GM21786 (cell line): ENCODE data around the gene CACNA1F.

Source experiments
- ATAC-seq: cut with Tn5 transposase; IDR thresholded peaks from one replicate; pipeline ENCODE4 v1.9.1; 2021; ENCODE audit not compliant: unreplicated experiment

The CACNA1F gene

GRCh38 chrX:49199906-49200771 is 33.0 kb downstream of the CACNA1F start, which contains the start of gene SYP:
TSS of gene SYP (minus strand) at chrX:49200193. CDS start at chrX:49200186, 7 bp downstream.
- ATAC-seq, result peak; percentile 94

GRCh38 chrX:49199315-49199595 is 33.9 kb downstream of the CACNA1F start:
- ATAC-seq, result no peak

- no peak for ATAC-seq
These were observed 34.4 kb downstream of the CACNA1F start for GRCh38 chrX:49198540-49199314.

- no peak for ATAC-seq
These were observed 35.5 kb downstream of the CACNA1F start for GRCh38 chrX:49197543-49198087.

GRCh38 chrX:49193542-49193964 is 39.6 kb downstream of the CACNA1F start:
- ATAC-seq, result no peak

GRCh38 chrX:49192722-49193328 is 40.3 kb downstream of the CACNA1F start:
- ATAC-seq, result no peak

- no peak for ATAC-seq
These were observed 41.5 kb downstream of the CACNA1F start for GRCh38 chrX:49191574-49192011.

- peak; percentile 87 for ATAC-seq
These were observed 42.1 kb downstream of the CACNA1F start for GRCh38 chrX:49190821-49191573.

- no peak for ATAC-seq
These were observed 43.5 kb downstream of the CACNA1F start for GRCh38 chrX:49189606-49190005.

GRCh38 chrX:49188468-49189076 is 44.6 kb downstream of the CACNA1F start:
- ATAC-seq, result no peak

- ATAC-seq, result no peak
These were observed 45.6 kb downstream of the CACNA1F start for GRCh38 chrX:49187526-49187925.

- no peak for ATAC-seq
These were observed 46.1 kb downstream of the CACNA1F start for GRCh38 chrX:49187028-49187394.

GRCh38 chrX:49186125-49187027 is 46.8 kb downstream of the CACNA1F start, which contains the start of gene PRICKLE3:
TSS of gene PRICKLE3 (minus strand) at chrX:49186373. CDS start at chrX:49186297, 76 bp downstream.
- ATAC-seq, result no peak

- no peak for ATAC-seq
These were observed 48.6 kb downstream of the CACNA1F start for GRCh38 chrX:49184294-49185281.

GRCh38 chrX:49183701-49184281 is 49.3 kb downstream of the CACNA1F start:
- ATAC-seq, result no peak

GRCh38 chrX:49179358-49179757 is 53.8 kb downstream of the CACNA1F start:
- no peak for ATAC-seq

- no peak for ATAC-seq
These were observed 54.6 kb downstream of the CACNA1F start for GRCh38 chrX:49178537-49178936.
